H1 (cell line): ENCODE results near the gene DPYD. TPM values are rescaled to one million over a fixed set of nuclear protein-coding genes. Genes with fewer than 3 reads are reported as not detected.

Source experiments
- HDAC2 ChIP-seq, 2 experiments: fragments of 300-600 bp in 1 of 2; sonication (generic) in 1 of 2; IDR thresholded peaks; 2 replicates each; pipeline ENCODE4 v1.6.1; 2011 to 2012; ENCODE audit warnings: low read depth in 2 of 2, low read length in 2 of 2, mild to moderate bottlenecking in 2 of 2, moderate library complexity in 2 of 2, borderline replicate concordance in 1 of 2, inconsistent platforms in 1 of 2
- polyA plus RNA-seq, 7 experiments: library from polyadenylated mRNA; depleted of rRNA in 3 of 7; stranded (reverse) in 5 of 7; unstranded in 2 of 7; fragments of >200 nt in 5 of 7; fragments of 200-250 nt in 2 of 7; gene quantifications; 1 replicate in 5 of 7; 2 replicates in 1 of 7; 4 replicates in 1 of 7; pipeline versions ENCODE4 v1.2.1 to v1.2.3, GENCODE V29; 2011 to 2013; ENCODE audit warnings: missing spikeins in 2 of 7, mixed read lengths in 2 of 7
- total RNA-seq: library from RNA; stranded (reverse); fragmentation: NEBNext Ultra II Directional; extraction: Animal tissue kit (Norgen Biotek cat#: 25700); gene quantifications from 2 replicates; pipeline ENCODE4 v1.2.1, GENCODE V29; 2021
- TF ChIP-seq, protein P1 (sequence below): IDR thresholded peaks from 2 replicates; pipeline ENCODE4 v1.6.1; 2012; ENCODE audit warnings: inconsistent platforms

The DPYD gene
- total and polyA plus RNA-seq, 2 of the 8 experiments (the other 6 are each of a cell fraction or from before 2014, with no cell fraction given) = 0.29 to 0.73 TPM

DNA sequence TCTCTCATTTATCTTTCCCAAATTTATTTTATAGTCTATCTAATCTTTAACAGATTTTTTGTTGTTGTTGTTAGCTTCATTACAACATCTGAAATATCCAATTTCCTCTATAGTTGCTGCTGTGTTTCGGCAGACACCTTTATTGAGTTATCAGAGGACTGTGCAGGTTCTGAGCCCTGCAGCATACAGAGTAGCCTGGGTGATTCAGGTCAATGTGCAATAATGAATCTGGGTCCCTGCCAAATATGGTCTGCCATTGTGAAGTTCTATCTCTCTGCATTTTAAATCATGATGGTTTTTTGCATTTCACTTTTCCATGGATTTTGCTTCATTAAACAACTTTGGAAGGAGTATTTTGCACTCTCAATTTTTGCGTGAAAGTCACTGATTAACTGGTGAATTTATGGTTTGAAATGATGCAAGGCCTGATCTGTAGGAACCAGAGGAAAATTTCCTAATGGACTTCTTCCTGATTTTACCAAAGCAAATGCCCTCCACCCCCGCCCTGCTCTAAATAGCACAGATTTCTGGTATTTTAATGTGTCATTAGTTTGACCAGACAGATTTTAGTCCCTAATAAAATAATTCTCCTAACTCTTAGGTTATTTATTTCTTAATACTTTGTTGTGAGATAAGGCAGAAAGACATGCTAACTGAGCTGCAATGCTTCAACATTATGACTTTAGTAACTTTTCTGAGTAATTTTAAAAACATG, 797.0 kb downstream of the DPYD start (continued):
- TF ChIP-seq HDAC2 (IDR thresholded peaks at IDR 0.05; ENCODE audit: borderline replicate concordance in 1 of 2, low read depth in 2 of 2, low read length in 2 of 2) = no peak
- TF ChIP-seq, protein P1, sequence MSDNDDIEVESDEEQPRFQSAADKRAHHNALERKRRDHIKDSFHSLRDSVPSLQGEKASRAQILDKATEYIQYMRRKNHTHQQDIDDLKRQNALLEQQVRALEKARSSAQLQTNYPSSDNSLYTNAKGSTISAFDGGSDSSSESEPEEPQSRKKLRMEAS = no peak
- TF ChIP-seq, all 59 proteins: peak for 0
